ENCODE results near the gene MAPK9. TPM values are rescaled to one million over a fixed set of nuclear protein-coding genes. Genes with fewer than 3 reads are reported as not detected.

Gene MAPK9
- total and polyA plus RNA-seq, 12 donors, result 11.9 to 66.6 (median 34.9) TPM

DNA sequence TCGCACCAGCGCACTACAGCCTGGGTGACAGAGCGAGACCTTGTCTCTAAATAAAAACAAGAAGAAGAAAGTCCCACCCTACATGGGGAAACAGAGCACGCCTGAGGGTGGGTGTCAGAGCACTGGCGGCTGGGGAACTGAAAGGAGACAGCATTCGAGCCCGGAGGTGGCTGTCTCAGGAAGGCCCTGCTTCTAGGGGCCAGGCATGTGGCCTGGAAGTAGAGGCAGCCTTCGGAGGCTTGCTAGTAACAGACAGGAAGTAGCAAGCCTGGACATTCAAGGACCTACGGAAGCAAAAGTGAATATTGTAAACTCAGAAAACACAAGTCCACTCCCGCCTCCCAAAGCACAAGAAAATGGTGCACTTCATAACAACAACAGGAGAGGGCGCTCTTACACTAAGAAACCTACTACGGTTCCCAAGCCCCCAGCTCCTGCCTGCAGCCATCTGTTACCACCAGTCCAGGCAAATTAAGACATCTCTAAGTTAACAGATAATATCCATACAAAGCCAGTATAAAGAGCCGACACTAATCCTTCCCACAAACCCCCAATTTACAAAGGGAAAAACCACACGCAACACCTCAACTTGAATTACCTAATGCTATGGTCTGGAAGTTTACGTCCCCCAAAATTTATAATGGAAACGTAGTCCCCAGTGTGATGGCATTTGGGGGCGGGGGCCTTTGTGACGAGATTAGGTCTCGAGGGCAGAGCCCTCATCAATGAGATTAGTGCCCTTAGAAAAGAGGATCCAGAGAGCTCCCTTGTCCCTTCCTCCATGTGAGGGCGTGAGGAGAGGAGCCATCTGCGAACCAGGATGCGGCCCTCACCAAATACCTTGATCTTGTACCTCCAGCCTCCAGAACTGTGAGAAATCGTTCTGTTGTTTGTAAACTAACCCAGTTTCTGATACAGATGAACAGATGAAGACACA is 90.6 kb downstream of the MAPK9 start:
- intact Hi-C loops (cut with DNase I), result no loop called here
- Histone ChIP-seq H3K27ac (no peak overlapping the region), H3K4me1 (replicated peaks in 1 of 2) (no peaks in the 10 kb centered on the region), H3K4me3 (no peak overlapping the region), H3K27me3 (no peaks in the 10 kb centered on the region), H3K9me3 (replicated peaks in 1 of 3) (no peaks in the 10 kb centered on the region), H3K36me3 (replicated peaks in 1 of 2) (no peaks in the 10 kb centered on the region)
- WGBS, 4 donors, result 79 to 83% (median 82%) methylated on average over 23 of the region's 23 CpGs
- TF ChIP-seq CTCF (IDR thresholded peaks at IDR 0.05) (peak in 3 of 6 experiments; percentile 19 to 28 (median 22)), POLR2A (IDR thresholded peaks at IDR 0.05) (no peak)
- peak in 2 of 7 donors; percentile 16 to 43 for DNase-seq

GRCh38 chr5:180199390-180199789 is 92.5 kb downstream of the MAPK9 start:
- DNase-seq, result peak in 1 of 7 donors; percentile 17
- 58 to 74% (median 68%) methylated on average over 8 of the region's 8 CpGs for WGBS, 4 donors
- no peak overlapping the region for H3K4me3 ChIP-seq
- H3K9me3 ChIP-seq (replicated peaks in 1 of 3), result no peaks in the 10 kb centered on the region
- no peaks in the 10 kb centered on the region for H3K27me3 ChIP-seq
- H3K27ac ChIP-seq, result no peak overlapping the region
- TF ChIP-seq POLR2A (IDR thresholded peaks at IDR 0.05), result no peak
- no peak for TF ChIP-seq CTCF (IDR thresholded peaks at IDR 0.05)
- intact Hi-C loops (cut with DNase I), result no loop called here
- no peaks in the 10 kb centered on the region for H3K4me1 ChIP-seq (replicated peaks in 1 of 2)
- no peaks in the 10 kb centered on the region for H3K36me3 ChIP-seq (replicated peaks in 1 of 2)

DNA sequence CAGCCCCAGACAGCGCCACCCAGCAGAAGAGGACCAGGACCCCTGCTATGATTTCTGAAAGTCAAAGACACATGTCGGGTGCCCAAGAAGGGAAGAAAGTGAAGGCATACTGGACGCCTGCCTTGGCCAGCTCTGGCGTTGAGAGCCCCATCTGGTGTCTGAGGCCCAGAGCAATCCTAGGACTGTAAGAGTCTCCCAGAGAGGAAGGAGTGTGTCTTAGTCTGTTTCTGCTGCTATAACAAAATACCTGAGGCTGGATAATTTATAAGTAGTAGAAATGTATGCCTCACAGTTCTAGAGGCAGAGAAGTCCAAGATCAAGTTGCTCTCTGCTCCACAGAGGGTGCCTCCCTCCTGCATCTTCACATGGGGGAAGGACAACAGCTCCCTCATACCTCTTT is 93.7 kb downstream of the MAPK9 start:
- H3K9me3 ChIP-seq (replicated peaks in 1 of 3), result no peaks in the 10 kb centered on the region
- peak in 1 of 7 donors; percentile 36 for DNase-seq
- intact Hi-C loops (cut with DNase I), result no loop called here
- WGBS, 4 donors, result 96 to 100% (median 98%) methylated on average over 4 of the region's 4 CpGs
- no peaks in the 10 kb centered on the region for H3K36me3 ChIP-seq (replicated peaks in 1 of 2)
- no peaks in the 10 kb centered on the region for H3K27me3 ChIP-seq
- H3K4me1 ChIP-seq (replicated peaks in 1 of 2), result no peaks in the 10 kb centered on the region
- H3K4me3 ChIP-seq, result no peak overlapping the region
- TF ChIP-seq POLR2A (IDR thresholded peaks at IDR 0.05) (no peak), CTCF (IDR thresholded peaks at IDR 0.05) (no peak)
- no peak overlapping the region for H3K27ac ChIP-seq

DNA sequence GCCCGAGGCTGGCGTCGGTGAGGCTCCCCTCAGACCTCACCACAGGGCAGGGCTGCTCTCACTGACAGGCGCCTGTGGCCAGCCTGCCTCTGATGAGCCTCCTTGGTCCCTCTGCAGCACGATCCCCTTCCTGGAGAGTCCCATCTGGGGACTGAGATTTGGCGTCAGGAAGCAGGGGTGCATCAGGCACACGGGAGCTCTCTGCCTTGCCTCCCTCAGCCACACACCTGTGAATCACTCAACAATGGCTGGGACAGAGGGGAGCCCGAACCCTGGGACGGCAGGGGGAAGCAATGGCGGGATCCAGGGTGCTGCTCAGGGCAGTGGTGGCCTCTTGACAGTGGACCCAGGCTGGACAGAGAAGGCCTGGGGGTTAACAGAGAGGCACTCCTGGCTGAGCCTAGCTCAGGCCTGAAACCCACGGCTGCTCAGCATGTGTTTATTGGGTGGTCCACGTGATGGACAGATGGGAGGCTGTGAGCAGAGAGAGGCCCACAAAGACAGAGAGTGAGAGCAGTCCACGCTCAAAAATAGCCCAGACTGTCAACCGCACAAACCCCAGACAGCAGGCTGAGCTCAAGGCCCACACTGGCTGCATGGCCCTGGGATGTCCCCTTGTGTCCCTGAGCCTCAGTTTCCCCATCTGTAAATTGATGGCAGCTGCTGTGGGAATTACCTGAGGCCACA is 94.7 kb downstream of the MAPK9 start:
- intact Hi-C loops (cut with DNase I), result no loop called here
- no peaks in the 10 kb centered on the region for H3K27me3 ChIP-seq
- no peak overlapping the region for H3K27ac ChIP-seq
- WGBS, 4 donors, result 76 to 85% (median 80%) methylated on average over 3 to 14 of the region's 14 CpGs
- no peaks in the 10 kb centered on the region for H3K4me1 ChIP-seq (replicated peaks in 1 of 2)
- TF ChIP-seq POLR2A (IDR thresholded peaks at IDR 0.05), result no peak
- TF ChIP-seq CTCF (IDR thresholded peaks at IDR 0.05), result no peak
- H3K36me3 ChIP-seq (replicated peaks in 1 of 2), result no peaks in the 10 kb centered on the region
- H3K4me3 ChIP-seq, result no peak overlapping the region
- no peaks in the 10 kb centered on the region for H3K9me3 ChIP-seq (replicated peaks in 1 of 3)
- peak in 1 of 7 donors; percentile 17 for DNase-seq

Measured in adrenal gland (tissue), 12 donors.